ENCODE measurements around the gene RTP2. TPM values are rescaled to one million over a fixed set of nuclear protein-coding genes. Genes with fewer than 3 reads are reported as not detected.

Gene RTP2
- total RNA-seq, 1 experiment from 2014 or later = not detected

GRCh38 chr3:187696021-187696420, 6.3 kb downstream of the RTP2 start:
- H3K9me3 ChIP-seq (ENCODE audit: control insufficient read depth in 1 of 2, insufficient read depth in 1 of 2, low read depth in 1 of 2, low read length in 2 of 2) = no peaks in the 10 kb centered on the region
- RAD21 ChIA-PET (ENCODE audit: low non-redundant PET in 1 of 2, low total read pairs in 2 of 2, uncharacterized antibody in 2 of 2, unreplicated experiment in 2 of 2) = no interaction called here
- ATAC-seq = no peak

GRCh38 chr3:187695449-187695848, 6.9 kb downstream of the RTP2 start:
- TF ChIP-seq ZBTB33 (IDR thresholded peaks at IDR 0.05; ENCODE audit: extremely low read depth, insufficient replicate concordance, low read length) (no peak), EGR1 (IDR thresholded peaks at IDR 0.05; ENCODE audit: low read depth) (no peak), EZH2 (IDR thresholded peaks at IDR 0.05) (no peak), POLR2AphosphoS5 (IDR thresholded peaks at IDR 0.05; ENCODE audit: low read depth, low read length) (no peak), YY1 (IDR thresholded peaks at IDR 0.05; ENCODE audit: extremely low read depth, insufficient replicate concordance, low read depth, low read length) (no peak), CTCF (IDR thresholded peaks at IDR 0.05 in 2 of 3, conservative IDR thresholded peaks at IDR 0.05 in 1 of 3; ENCODE audit: borderline replicate concordance in 1 of 3, insufficient read depth in 1 of 3, low read depth in 2 of 3, low read length in 2 of 3) (no peak)
- Histone ChIP-seq H4K20me1 (ENCODE audit: insufficient read depth) (no peaks in the 10 kb centered on the region), H3K27ac (ENCODE audit: low read depth, low read length) (no peak overlapping the region), H3K9me2 (ENCODE audit: insufficient read depth) (no peaks in the 10 kb centered on the region), H3K9ac (ENCODE audit: low read length) (no peak overlapping the region), H3K27me3 (ENCODE audit: insufficient read depth, low read length) (peaks cover 13% of the 10 kb centered on the region; the same call in 1 of the 2 replicates), H3K4me3 (replicated peaks in 1 of 2; ENCODE audit: low read depth in 1 of 2, low read length in 2 of 2) (no peak overlapping the region), H3K4me2 (ENCODE audit: low read length) (no peak overlapping the region), H3K36me3 (ENCODE audit: control insufficient read depth in 1 of 2, insufficient read depth in 2 of 2, low read length in 2 of 2) (no peaks in the 10 kb centered on the region), H3K4me1 (ENCODE audit: control insufficient read depth in 1 of 2, insufficient read depth in 2 of 2, low read length in 2 of 2) (no peaks in the 10 kb centered on the region), H3K79me2 (ENCODE audit: insufficient read depth, low read length) (no peaks in the 10 kb centered on the region), H3K9me3 (ENCODE audit: control insufficient read depth in 1 of 2, insufficient read depth in 1 of 2, low read depth in 1 of 2, low read length in 2 of 2) (no peaks in the 10 kb centered on the region), H2AFZ (ENCODE audit: low read depth, low read length, poor library complexity, severe bottlenecking) (no peak overlapping the region)
- BruUV-seq (replicated peaks) = no TSS peak
- RAD21 ChIA-PET (ENCODE audit: low non-redundant PET in 1 of 2, low total read pairs in 2 of 2, uncharacterized antibody in 2 of 2, unreplicated experiment in 2 of 2) = no interaction called here
- intact Hi-C loops (cut with micrococcal nuclease) = no loop called here
- no peak for DNase-seq (ENCODE audit: low read depth, low spot score)
- ATAC-seq = no peak
- POLR2A ChIA-PET = no interaction called here
- CTCF ChIA-PET = no interaction called here

More at GRCh38 chr3:187696021-187696420, 6.3 kb downstream of the RTP2 start:
- Histone ChIP-seq H3K79me2 (ENCODE audit: insufficient read depth, low read length) (no peaks in the 10 kb centered on the region), H3K4me1 (ENCODE audit: control insufficient read depth in 1 of 2, insufficient read depth in 2 of 2, low read length in 2 of 2) (no peaks in the 10 kb centered on the region), H2AFZ (ENCODE audit: low read depth, low read length, poor library complexity, severe bottlenecking) (no peak overlapping the region), H3K36me3 (ENCODE audit: control insufficient read depth in 1 of 2, insufficient read depth in 2 of 2, low read length in 2 of 2) (no peaks in the 10 kb centered on the region), H4K20me1 (ENCODE audit: insufficient read depth) (no peaks in the 10 kb centered on the region), H3K9ac (ENCODE audit: low read length) (no peak overlapping the region), H3K4me3 (replicated peaks in 1 of 2; ENCODE audit: low read depth in 1 of 2, low read length in 2 of 2) (no peak overlapping the region), H3K4me2 (ENCODE audit: low read length) (no peak overlapping the region), H3K27ac (ENCODE audit: low read depth, low read length) (no peak overlapping the region), H3K27me3 (ENCODE audit: insufficient read depth, low read length) (peaks cover 13% of the 10 kb centered on the region; the same call in 1 of the 2 replicates), H3K9me2 (ENCODE audit: insufficient read depth) (no peaks in the 10 kb centered on the region)
- CTCF ChIA-PET = no interaction called here
- intact Hi-C loops (cut with micrococcal nuclease) = no loop called here
- BruUV-seq (replicated peaks) = no TSS peak
- DNase-seq (ENCODE audit: low read depth, low spot score) = no peak
- TF ChIP-seq TCF7L2 (IDR thresholded peaks at IDR 0.05; ENCODE audit: borderline replicate concordance, extremely low read depth, insufficient read depth, insufficient read length) (no peak), MAX (IDR thresholded peaks at IDR 0.05) (no peak), RAD21 (IDR thresholded peaks at IDR 0.05; ENCODE audit: low read depth) (no peak), SRF (IDR thresholded peaks at IDR 0.05; ENCODE audit: low read depth) (no peak), CBX3 (IDR thresholded peaks at IDR 0.05; ENCODE audit: low read depth) (no peak), EZH2 (IDR thresholded peaks at IDR 0.05) (no peak), ZFX (IDR thresholded peaks at IDR 0.05) (no peak), POLR2AphosphoS5 (IDR thresholded peaks at IDR 0.05; ENCODE audit: low read depth, low read length) (no peak), JUND (IDR thresholded peaks at IDR 0.05) (no peak), FOSL1 (IDR thresholded peaks at IDR 0.05; ENCODE audit: low read depth) (no peak), ZNF274 (IDR thresholded peaks at IDR 0.05; ENCODE audit: low read depth, low read length) (no peak), YY1 (IDR thresholded peaks at IDR 0.05; ENCODE audit: extremely low read depth, insufficient replicate concordance, low read depth, low read length) (no peak)
- POLR2A ChIA-PET = no interaction called here
